A549 (cell line): ENCODE data around the gene GNAI2.

Source experiments
- CTCF ChIP-seq: fragments of >200 bp; sonication (Bioruptor Twin); formaldehyde crosslinking; IDR thresholded peaks from 3 replicates; pipeline ENCODE4 v1.5.1; 2016
- POLR2A ChIP-seq: IDR thresholded peaks from 2 replicates; pipeline ENCODE4 v1.6.1; 2012; ENCODE audit warnings: mild to moderate bottlenecking, low read length

- no peak for TF ChIP-seq POLR2A
- no peak for TF ChIP-seq CTCF
Observed at GRCh38 chr3:50212971-50213370, 23.0 kb upstream of the GNAI2 start.
